Stimulated activated CD4-positive, alpha-beta T cell treated with anti-CD3 and anti-CD28 coated beads, Interleukin-1b, Interleukin-23, amount 100 ng/mL, for 48 hours (primary cell): ENCODE data around the gene ZNF500.
"Not testable (repeated sequence)": the region's sequence is repeated elsewhere in the genome, so short reads cannot be mapped to it uniquely, and the experiment has no call there.

Source experiments
- DNase-seq: peaks from one replicate; pipeline ENCODE4 v3.0.0-alpha.2; 2020

Gene ZNF500

GRCh38 chr16:4795828-4796572 lies 29.0 kb upstream of the ZNF500 start:
- DNase-seq: no peak

GRCh38 chr16:4795181-4795827 lies 28.3 kb upstream of the ZNF500 start, which contains the start of gene SMIM22:
SMIM22 (plus strand) TSS chr16:4795369; CDS start chr16:4795735, 366 bp downstream.
- no peak for DNase-seq

- DNase-seq: no peak
Observed at GRCh38 chr16:4792951-4793513, 26.1 kb upstream of the ZNF500 start.

- DNase-seq: no peak
Observed at GRCh38 chr16:4790871-4791270, 23.9 kb upstream of the ZNF500 start.

- DNase-seq: no peak
Observed at GRCh38 chr16:4790261-4790660, 23.3 kb upstream of the ZNF500 start.

- no peak for DNase-seq
Observed at GRCh38 chr16:4788910-4789309, 21.9 kb upstream of the ZNF500 start.

GRCh38 chr16:4788489-4788889 lies 21.5 kb upstream of the ZNF500 start:
- DNase-seq: no peak

GRCh38 chr16:4787627-4788482 lies 20.9 kb upstream of the ZNF500 start, which contains the start of gene SEPTIN12:
SEPTIN12 (minus strand) TSS chr16:4788345; CDS start chr16:4787645, 700 bp downstream.
- DNase-seq: no peak

GRCh38 chr16:4787068-4787467 lies 20.1 kb upstream of the ZNF500 start:
- DNase-seq: no peak

GRCh38 chr16:4785758-4786433 lies 18.9 kb upstream of the ZNF500 start:
- DNase-seq: no peak

- not testable (repeated sequence) for DNase-seq
Observed at GRCh38 chr16:4784444-4784987, 17.6 kb upstream of the ZNF500 start.

- DNase-seq: no peak
Observed at GRCh38 chr16:4783951-4784336, 17.0 kb upstream of the ZNF500 start.

GRCh38 chr16:4783251-4783950 lies 16.4 kb upstream of the ZNF500 start:
- DNase-seq: no peak

- DNase-seq: no peak
Observed at GRCh38 chr16:4780235-4780634, 13.3 kb upstream of the ZNF500 start.

- DNase-seq: no peak
Observed at GRCh38 chr16:4778050-4778392, 11.1 kb upstream of the ZNF500 start.

GRCh38 chr16:4777339-4778049 lies 10.5 kb upstream of the ZNF500 start:
- DNase-seq: no peak

- DNase-seq: no peak
Observed at GRCh38 chr16:4776141-4776705, 9.3 kb upstream of the ZNF500 start.

- DNase-seq: no peak
Observed at GRCh38 chr16:4775005-4775404, 8.0 kb upstream of the ZNF500 start.

GRCh38 chr16:4772351-4772750 lies 5.4 kb upstream of the ZNF500 start:
- no peak for DNase-seq

- no peak for DNase-seq
Observed at GRCh38 chr16:4771646-4772045, 4.7 kb upstream of the ZNF500 start.

GRCh38 chr16:4769306-4769638 lies 2.3 kb upstream of the ZNF500 start:
- DNase-seq: no peak
